Kidney (tissue), 14 donors: ENCODE measurements around the gene MPRIP. TPM values are rescaled to one million over a fixed set of nuclear protein-coding genes. Genes with fewer than 3 reads are reported as not detected.

Experiments used
- DNase-seq, 5 donors: peaks; one replicate each; pipeline ENCODE4 v3.0.0-alpha.2; 2013 to 2020
- FAIRE-seq: peaks from 2 replicates; lab custom pipeline; 2012; peaks lifted over from hg19 to GRCh38; lab: Jason Lieb, UNC
- H3K27ac ChIP-seq, 2 donors: one replicate each; pipeline ENCODE4 v1.7.0; 2013; ENCODE audit warnings: low read depth in 2 of 2, low read length in 2 of 2, inconsistent platforms in 1 of 2
- H3K27me3 ChIP-seq: one replicate; pipeline ENCODE4 v1.7.1; 2013; ENCODE audit warnings: low read length, inconsistent platforms; ENCODE audit not compliant: control insufficient read depth, insufficient read depth
- H3K36me3 ChIP-seq, 3 donors: one replicate each; pipeline versions ENCODE4 v1.7.0 to v1.7.1; 2013; ENCODE audit warnings: low read length in 3 of 3, control low read depth in 1 of 3, inconsistent platforms in 1 of 3; ENCODE audit not compliant: insufficient read depth in 3 of 3, control insufficient read depth in 2 of 3
- H3K4me1 ChIP-seq, 3 donors: one replicate each; pipeline versions ENCODE4 v1.7.0 to v1.7.1; 2013; ENCODE audit warnings: low read length in 3 of 3, inconsistent platforms in 1 of 3, low read depth in 1 of 3; ENCODE audit not compliant: control insufficient read depth in 2 of 3, insufficient read depth in 2 of 3
- H3K4me3 ChIP-seq, 3 donors: one replicate each; pipeline versions ENCODE4 v1.7.0 to v1.8.1; 2013; ENCODE audit warnings: low read length in 3 of 3, control low read depth in 1 of 3, inconsistent platforms in 1 of 3
- H3K9ac ChIP-seq, 3 donors: one replicate each; pipeline versions ENCODE4 v1.7.0 to v1.7.1; 2013; ENCODE audit warnings: low read length in 3 of 3, control low read depth in 1 of 3, inconsistent platforms in 1 of 3
- H3K9me3 ChIP-seq, 3 donors: one replicate each; pipeline versions ENCODE4 v1.7.0 to v1.7.1; 2013; ENCODE audit warnings: low read length in 3 of 3, control low read depth in 1 of 3, inconsistent platforms in 1 of 3; ENCODE audit not compliant: control insufficient read depth in 2 of 3, insufficient read depth in 1 of 3
- intact Hi-C: fragments of 100-400 bp; cut with DNase I; formaldehyde crosslinking; loops from one replicate; pipeline ENCODE4 v1.11.1; 2022
- polyA plus RNA-seq: library from polyadenylated mRNA; stranded (reverse); fragments of 350-450 nt; fragmentation: Illumina TruSeq; extraction: RNeasy Lipid Tissue Mini Kit (QIAGEN cat#74804); gene quantifications from one replicate; pipeline ENCODE4 v1.2.3, GENCODE V29; 2014; ENCODE audit warnings: low read depth, low replicate concordance; ENCODE audit not compliant: insufficient read depth
- total RNA-seq: library from RNA; stranded (reverse); fragmentation: NEBNext Ultra II Directional; extraction: Animal tissue kit (Norgen Biotek cat#: 25700); gene quantifications from one replicate; pipeline ENCODE4 v1.2.1, GENCODE V29; 2021
- TF ChIP-seq, protein P1 (sequence below): IDR thresholded peaks from 3 replicates; pipeline ENCODE4 v1.5.1; 2012; ENCODE audit warnings: mild to moderate bottlenecking, moderate library complexity, borderline replicate concordance; ENCODE audit not compliant: insufficient read depth; ENCODE audit errors: extremely low read depth
- donor health status: control.
- donor health status: control.
- donor health status: control.
- donor health status: control.
- donor health status: control.
- donor health status: DM: yes; HTN: yes; CAD: no.
- donor health status: Normal renal cell carcinoma (clear cell type).

The MPRIP gene
- total and polyA plus RNA-seq, 2 donors from 2014 or later = 120 to 250 TPM

DNA sequence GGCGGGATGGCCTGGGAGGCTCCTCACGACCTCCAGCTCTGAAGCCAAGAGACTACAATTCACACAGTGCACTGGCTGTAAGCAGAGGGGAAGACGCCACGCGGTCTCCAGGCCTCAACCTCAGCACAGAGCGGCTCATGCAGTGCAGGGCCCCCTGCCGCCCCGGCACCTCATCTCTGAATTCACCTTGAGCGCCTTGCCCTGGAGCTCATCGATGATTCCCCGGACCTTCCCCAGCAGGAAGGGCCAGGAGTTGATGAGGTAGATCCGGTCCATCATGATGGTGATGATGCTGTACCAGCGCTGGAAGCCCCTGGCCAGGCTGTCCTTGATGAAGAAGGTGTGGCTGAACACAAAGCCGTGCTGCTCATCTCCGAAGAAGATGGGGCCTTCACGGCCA lies 181.5 kb downstream of the MPRIP start:
- Histone ChIP-seq H3K27me3 (no peaks in the 10 kb centered on the region), H3K9ac (no peak overlapping the region), H3K4me1 (no peaks in the 10 kb centered on the region), H3K9me3 (no peaks in the 10 kb centered on the region), H3K4me3 (no peak overlapping the region), H3K36me3 (peaks cover 2 to 82% (median 52%) of the 10 kb centered on the region in 3 donors), H3K27ac (no peak overlapping the region)
- intact Hi-C loops = no loop called here
- DNase-seq = peak in 1 of 5 donors; percentile 46
- TF ChIP-seq, protein P1, sequence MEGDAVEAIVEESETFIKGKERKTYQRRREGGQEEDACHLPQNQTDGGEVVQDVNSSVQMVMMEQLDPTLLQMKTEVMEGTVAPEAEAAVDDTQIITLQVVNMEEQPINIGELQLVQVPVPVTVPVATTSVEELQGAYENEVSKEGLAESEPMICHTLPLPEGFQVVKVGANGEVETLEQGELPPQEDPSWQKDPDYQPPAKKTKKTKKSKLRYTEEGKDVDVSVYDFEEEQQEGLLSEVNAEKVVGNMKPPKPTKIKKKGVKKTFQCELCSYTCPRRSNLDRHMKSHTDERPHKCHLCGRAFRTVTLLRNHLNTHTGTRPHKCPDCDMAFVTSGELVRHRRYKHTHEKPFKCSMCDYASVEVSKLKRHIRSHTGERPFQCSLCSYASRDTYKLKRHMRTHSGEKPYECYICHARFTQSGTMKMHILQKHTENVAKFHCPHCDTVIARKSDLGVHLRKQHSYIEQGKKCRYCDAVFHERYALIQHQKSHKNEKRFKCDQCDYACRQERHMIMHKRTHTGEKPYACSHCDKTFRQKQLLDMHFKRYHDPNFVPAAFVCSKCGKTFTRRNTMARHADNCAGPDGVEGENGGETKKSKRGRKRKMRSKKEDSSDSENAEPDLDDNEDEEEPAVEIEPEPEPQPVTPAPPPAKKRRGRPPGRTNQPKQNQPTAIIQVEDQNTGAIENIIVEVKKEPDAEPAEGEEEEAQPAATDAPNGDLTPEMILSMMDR = no peak
- FAIRE-seq = no peak

DNA sequence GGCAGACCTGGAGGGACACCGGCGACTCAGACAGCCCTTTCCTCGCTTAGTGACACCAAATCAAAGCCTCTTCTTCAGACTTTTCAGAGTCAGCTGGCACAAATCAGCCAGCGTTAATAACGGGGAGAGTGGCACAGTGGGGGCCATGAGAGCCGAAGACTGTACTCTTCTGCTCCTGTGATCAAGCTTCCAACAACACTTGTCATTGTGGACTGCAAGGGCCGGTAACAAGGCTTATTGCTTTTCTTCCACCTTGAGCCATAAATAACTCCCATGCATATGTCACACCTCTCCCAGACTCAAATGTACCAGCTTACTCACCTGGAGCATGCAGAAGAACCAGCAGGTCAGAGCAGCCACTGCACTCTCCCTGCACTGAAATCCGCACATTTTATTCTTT lies 181.9 kb downstream of the MPRIP start:
- FAIRE-seq (no peak), DNase-seq (no peak)
- intact Hi-C loops = no loop called here
- Histone ChIP-seq H3K9ac (no peak overlapping the region), H3K4me3 (no peak overlapping the region), H3K4me1 (no peaks in the 10 kb centered on the region), H3K36me3 (peaks cover 2 to 82% (median 53%) of the 10 kb centered on the region in 3 donors), H3K27me3 (no peaks in the 10 kb centered on the region), H3K9me3 (no peaks in the 10 kb centered on the region), H3K27ac (no peak overlapping the region)
- TF ChIP-seq, protein P1 = no peak

DNA sequence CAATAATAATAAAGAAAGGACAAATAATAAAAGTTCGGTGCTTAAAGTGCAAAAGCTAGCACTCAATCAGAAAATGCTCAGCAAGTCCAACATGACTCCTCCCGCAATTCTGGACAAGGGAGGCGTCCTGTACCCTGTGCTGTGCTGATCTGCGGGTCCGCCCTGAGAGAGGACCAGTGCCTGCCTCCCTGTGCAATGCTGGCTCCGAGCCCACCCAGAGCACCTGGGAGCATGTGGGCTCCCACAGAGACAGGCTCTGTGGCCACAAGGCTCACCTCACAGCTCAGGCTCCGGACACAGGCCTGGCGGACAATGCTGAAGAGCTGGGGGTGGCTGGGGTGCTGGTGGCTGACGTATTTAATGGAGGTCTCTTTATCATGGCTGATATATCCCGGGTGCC lies 183.6 kb downstream of the MPRIP start:
- Histone ChIP-seq H3K4me3 (no peak overlapping the region), H3K4me1 (no peaks in the 10 kb centered on the region), H3K27me3 (no peaks in the 10 kb centered on the region), H3K9ac (no peak overlapping the region), H3K27ac (no peak overlapping the region), H3K36me3 (peaks cover 2 to 80% (median 58%) of the 10 kb centered on the region in 3 donors), H3K9me3 (no peaks in the 10 kb centered on the region)
- TF ChIP-seq, protein P1 = no peak
- DNase-seq (peak in 1 of 5 donors; percentile 30), FAIRE-seq (no peak)
- intact Hi-C loops = no loop called here
